GM20431 (cell line): ENCODE measurements around the gene PRRT1.
"Not testable (repeated sequence)": the region's sequence is repeated elsewhere in the genome, so short reads cannot be mapped to it uniquely, and the experiment has no call there.

ENCODE experiments used
- in situ Hi-C: fragments of 300-500 bp; cut with MseI, MboI; formaldehyde crosslinking; loops from one replicate; pipeline ENCODE4 v1.15.0; 2020; ENCODE audit warnings: low sequenced_read_pairs; ENCODE audit not compliant: unreplicated experiment

The PRRT1 gene

DNA sequence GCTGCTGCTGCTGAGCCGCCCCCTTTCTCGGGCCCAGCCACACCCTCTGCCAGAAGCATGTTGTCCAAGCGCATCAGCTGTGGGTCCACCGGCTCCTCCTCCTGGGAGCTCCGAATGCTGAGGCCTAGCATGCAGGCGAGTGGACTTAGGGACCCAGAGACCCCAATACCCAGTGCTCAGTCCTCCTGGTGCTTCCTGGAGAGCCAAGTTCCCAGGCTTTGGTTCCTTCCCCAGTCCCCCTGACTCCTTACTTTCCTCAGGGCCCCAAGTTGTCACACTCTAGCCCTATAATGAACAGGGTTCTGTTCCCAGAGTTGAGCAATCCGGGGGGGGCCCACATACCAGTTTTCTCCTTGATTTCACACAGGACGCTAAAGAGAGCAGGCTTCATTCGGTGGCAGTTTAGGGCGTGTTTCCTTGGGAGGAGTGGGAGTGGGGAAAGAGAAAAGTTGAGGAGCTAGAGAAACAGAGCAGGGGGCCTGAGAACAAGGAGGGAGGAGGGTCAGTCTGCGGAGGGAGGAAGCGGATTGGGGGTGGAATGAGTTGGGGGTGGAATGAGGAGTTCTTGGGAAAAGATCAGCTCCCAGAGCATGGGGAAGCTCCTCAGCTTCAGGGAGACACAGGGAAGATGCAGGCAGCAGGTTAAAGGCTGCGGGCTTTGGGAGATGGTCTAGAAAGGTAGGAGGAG, 36.8 kb upstream of the PRRT1 start:
- in situ Hi-C loops = no loop called here

DNA sequence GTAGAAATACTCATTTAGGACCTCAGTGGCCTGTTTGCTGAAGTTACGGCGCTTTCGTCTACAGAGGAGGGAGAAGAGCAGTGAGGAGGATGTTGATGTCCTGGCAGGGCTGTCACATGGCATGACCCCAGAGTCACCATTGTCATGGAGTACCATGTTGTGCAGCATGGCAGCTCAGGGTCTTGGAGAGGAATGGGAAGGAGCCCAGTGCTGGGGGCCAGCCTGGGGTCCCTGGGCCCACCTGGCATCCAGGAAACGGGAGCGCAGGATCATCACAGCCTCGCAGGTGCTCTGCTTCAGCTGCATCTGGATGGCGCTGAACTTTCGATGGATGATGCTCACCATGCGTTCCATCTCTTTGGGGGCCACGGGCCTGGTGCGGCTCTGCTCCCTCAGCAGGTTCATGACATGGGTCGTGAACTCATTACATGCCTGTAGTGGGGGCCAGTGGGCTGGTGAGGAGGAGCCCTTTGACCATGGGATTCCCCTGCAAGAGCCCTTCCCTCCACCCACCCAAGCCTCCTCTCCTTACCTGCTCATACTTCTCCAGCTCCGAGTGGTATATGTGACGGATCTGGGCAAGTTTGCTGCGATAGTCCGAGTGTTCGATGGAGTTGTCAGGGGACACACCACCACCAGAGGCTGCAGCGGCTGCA, 36.1 kb upstream of the PRRT1 start:
- in situ Hi-C loops = not testable (repeated sequence)

DNA sequence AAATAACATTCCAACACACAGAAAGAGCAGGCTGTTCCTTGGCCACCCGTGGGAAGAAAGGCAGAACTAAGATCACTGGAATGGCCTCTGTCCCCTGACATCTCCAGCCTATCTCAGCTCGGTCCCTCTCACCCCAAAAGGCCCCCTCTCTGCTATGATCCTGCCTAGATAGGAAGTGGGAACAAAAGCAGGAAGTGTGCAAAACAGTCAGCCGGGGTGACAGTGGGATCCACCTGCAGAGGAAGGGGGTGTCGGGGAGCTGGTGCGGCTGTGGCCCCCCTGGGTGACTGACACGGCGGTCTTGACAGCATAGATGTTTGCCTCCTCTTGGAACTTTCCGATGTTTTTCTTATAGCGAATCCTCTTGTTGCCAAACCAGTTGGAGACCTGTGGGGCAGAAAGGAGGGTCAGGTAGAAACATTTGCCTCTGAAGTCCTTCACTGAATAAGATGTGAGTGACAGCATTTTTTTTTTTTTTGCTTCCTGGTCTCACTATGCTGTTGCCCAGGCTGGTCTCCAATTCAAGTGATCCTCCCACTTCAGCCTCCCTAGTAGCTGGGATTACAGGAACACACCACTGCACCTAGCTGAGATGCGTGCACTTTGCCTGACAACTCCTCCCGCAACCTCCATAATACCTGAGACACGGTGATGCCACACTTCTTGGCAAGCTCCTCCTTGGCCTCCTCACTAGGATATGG, 35.4 kb upstream of the PRRT1 start:
- in situ Hi-C loops = no loop called here

DNA sequence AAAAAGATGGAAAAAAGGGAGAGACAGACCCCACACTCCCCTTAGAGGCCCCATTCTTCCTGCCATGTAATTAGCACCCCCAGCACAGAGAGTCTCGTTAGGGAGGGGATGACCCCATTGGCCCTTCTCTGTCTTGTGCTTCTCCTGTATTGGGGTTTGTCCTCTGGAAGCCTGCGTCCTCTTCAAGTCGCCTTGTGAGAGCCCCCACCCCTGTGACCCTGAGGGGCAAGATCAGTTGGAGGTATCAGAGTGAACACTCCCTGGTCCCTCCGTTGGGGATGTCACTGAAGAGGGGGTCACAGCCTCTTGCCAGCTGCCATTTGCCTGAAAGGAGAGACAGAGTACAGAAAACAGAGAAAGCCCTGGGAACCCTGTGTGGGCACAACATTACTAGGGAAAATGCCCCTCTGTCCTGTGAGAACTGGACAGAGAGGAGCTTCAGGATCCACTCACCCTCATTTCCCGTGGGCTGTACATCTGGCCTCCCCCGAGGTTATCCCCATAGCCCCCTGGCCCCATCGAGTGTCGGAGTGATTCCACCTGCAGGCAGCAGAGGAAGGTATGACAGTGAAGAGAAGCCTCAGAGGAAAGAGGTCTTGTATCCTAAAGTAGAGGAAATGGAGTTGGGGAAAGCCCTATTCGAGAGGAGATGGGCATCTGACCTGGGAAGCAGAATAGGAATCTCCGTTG, 34.6 kb upstream of the PRRT1 start:
- in situ Hi-C loops = not testable (repeated sequence)

DNA sequence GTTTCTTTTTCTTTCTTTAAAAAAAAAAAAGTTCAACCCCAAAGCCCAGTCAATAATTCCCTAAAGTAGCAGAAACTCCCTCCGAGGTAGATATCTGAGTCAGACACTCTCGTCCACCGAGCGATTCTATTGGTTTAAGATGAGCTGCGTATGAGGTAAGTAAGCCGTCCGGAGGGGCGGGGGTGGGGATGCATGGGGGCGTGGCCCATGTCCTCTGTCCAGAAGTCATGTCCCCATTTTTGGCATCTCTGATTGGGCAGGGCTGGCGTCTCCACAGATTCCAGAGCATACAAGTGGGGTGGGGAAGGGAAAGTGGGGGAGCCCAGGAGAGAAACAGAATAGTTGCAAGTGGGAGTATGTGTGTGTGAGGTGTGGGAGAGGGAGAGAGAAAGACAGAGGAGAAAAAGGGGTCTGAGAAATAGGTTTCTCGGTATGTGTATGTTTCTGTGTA, 34.0 kb upstream of the PRRT1 start:
- in situ Hi-C loops = not testable (repeated sequence)

DNA sequence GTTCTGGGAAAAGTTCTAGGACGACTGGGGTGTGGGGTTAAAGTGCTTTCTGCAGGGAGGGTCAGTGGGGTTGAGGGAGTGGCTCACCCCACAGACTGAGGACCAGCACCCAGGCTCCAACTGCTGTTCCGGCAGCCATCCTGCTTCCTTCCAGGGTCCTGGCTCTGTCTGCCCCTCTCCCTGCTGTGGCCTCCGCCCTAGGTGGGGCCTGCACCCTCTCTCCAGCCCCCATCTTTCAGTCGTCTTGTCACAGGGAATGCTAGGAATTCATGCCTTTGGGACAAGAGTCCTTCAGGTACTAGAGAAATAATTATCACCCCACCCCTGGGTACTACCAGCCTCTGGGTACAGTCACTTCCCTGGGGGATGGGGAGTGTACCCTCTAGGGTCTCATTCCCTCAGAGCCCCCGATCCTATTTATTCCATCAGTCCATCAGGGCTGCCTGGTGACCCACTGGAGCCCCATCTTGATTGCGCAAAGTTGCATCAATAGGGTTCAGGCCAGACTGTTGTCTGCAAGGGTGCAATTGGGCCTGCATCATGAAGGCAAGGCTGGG, 32.4 kb upstream of the PRRT1 start, which contains the start of gene AGER:
Gene AGER (minus strand): TSS at position 170 of the 557 bp plus-strand sequence. CDS start 31 bp downstream, at position 139.
- in situ Hi-C loops = no loop called here

DNA sequence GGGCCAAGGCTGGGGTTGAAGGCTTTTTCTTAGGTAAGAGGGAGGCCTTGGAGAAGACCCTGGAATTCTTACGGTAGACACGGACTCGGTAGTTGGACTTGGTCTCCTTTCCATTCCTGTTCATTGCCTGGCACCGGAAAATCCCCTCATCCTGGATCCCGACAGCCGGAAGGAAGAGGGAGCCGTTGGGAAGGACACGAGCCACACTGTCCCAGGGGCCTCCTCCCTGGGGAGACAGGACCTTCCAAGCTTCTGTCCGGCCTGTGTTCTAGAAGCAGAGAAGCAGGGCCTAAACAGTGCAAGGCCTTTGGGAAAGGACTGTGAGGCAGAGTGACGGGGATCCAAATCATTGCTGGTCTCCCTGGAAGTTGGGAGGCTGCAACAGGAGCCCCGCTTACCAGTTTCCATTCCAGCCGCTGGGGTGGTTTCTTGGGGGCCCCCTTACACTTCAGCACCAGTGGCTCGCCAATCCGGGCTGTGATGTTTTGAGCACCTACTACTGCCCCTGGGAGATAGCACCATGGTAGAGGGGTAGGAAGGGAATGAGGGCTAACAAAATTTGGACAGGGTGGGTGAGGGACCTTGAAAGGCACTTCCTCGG, 31.8 kb upstream of the PRRT1 start:
- in situ Hi-C loops = no loop called here

DNA sequence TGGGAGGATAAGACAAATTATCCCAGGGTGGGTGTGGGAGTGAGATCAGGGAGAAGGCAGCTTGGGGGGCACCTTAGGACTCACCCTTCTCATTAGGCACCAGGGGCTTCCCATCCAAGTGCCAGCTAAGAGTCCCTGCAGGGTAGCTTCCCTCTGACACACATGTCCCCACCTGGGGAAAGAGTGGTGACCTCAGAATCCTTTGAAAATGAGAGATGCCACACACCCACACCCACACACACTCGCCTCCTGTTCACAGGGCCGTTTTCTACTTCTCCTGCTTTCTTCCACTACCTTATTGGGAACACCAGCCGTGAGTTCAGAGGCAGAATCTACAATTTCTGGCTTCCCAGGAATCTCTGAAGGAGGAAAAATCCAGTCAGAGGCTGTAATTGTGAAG, 31.3 kb upstream of the PRRT1 start:
- in situ Hi-C loops = no loop called here

DNA sequence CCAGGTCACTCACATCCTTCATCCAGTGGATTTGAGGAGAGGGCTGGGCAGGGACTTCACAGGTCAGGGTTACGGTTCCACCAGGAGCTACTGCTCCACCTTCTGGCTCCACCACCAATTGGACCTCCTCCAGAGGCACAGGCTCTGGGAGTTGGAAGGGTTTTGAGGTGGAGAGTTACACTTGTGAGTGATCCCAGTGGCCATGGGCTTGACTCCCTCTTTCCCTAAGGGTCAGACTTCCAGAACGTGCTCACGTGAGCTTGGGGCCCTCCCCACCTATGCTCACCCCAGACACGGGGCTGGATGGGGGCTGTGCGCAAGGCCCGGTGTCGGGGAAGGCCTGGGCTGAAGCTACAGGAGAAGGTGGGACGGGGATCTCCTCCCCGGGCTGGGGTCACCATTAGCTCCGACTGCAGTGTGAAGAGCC, 30.8 kb upstream of the PRRT1 start:
- in situ Hi-C loops = no loop called here

DNA sequence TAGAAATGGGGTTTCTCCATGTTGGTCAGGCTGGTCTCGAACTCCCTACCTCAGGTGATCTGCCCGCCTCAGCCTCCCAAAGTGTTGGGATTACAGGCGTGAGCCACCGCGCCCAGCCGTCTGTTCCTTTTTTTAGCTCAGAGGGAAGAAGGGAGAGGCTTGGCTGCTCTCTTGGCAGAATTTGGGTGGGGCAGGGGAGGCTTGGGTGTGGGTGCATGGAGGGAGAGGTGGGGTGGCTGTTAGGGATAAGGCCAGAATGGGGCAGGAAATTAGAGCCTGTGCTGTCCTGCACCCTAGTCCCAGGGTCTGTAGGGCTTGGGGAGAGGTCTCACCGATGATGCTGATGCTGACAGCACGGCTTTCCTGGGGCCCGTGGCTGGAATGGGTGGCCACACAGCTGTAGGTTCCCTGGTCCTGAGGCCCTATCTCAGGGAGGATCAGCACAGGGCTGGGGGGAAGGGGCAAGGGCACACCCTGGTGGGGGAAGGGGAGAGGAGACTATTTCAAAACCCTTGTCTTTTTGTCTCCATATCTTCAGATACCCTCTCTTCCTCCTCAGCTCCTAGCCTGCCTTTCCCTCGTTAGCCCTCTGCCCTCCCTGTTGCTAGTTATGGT, 30.3 kb upstream of the PRRT1 start:
- in situ Hi-C loops = no loop called here

DNA sequence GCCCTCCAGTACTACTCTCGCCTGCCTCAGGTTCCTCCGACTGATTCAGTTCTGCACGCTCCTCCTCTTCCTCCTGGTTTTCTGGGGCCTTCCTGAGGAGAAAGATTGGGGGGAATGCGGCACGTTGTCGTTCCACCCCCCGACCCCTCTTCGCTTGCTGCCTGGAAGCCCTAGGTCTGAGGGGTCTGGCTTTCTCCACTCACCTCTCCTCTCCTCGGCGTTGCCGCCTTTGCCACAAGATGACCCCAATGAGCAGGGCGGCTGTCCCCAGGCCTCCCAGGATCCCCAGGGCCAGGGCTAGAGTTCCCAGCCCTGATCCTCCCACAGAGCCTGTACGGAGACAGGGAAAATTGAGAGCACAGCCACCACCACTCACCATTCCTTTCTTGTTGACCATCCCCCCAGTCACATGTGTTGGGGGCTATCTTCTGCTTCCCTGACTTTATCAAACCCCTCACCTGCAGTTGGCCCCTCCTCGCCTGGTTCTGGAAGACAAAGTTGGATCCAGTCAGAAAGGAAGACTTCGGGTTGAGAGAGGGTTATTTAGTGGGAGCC, 29.5 kb upstream of the PRRT1 start:
- in situ Hi-C loops = no loop called here

DNA sequence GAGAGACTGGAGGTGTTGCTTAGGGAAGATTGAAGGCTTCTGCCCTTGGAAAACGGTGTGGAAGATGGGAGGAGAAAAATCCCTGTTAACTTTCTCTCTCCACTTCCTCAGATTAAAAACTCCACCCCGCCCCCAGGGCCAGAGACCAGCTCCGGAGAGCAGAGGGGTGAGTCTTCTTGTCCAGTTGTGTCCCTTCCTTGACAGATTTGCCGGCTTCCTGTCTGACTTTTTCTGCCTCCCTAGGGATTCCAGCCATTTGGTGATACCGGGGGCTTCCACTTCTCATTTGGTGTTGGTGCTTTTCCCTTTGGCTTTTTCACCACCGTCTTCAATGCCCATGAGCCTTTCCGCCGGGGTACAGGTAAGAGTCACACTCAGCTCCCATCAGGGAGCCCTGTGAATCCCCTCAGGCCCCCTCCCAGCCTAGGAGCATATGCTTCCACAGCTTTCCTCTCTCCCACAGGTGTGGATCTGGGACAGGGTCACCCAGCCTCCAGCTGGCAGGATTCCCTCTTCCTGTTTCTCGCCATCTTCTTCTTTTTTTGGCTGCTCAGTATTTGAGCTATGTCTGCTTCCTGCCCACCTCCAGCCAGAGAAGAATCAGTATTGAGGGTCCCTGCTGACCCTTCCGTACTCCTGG, 28.1 kb upstream of the PRRT1 start:
- in situ Hi-C loops = no loop called here

DNA sequence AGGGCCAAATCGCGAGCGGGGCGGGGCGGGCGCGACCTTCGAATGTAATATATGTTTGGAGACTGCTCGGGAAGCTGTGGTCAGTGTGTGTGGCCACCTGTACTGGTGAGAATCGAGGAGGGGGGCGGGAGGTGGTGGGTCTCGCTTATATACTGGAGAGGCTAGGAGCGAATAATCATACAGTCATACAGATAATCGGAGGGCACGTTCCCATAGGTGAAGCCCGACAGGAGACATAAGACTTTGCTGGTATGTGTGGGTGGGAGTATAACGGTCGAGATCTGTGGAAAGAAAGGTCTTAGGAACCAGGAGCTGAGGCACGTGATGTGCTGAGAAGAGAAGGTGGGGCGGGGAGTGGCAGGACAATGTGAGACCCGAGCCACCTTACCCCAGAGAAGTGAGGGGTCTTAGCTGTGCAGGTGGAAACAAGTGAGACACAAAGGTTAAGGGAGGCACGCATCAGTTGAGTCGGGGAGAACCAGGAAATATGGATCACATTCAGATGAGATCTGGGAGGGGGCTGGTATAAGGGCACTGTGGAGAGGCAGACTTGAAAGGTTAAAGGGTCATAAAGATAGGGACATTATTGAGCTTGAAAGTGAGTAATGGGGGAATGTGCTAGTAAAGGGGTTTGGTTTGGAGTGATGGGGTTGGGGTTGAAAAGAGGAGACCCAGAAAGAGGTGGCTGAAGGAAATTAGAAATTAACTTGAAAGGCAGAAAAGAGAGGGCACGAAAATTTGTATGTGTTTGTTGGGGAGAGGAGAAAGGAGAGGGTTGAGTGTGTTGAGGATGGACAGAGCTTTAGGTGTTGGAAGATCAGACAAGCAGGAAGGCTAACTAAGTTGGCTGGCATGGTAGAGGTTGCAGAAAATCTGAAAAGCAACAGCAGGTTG, 27.1 kb upstream of the PRRT1 start:
- in situ Hi-C loops = no loop called here

DNA sequence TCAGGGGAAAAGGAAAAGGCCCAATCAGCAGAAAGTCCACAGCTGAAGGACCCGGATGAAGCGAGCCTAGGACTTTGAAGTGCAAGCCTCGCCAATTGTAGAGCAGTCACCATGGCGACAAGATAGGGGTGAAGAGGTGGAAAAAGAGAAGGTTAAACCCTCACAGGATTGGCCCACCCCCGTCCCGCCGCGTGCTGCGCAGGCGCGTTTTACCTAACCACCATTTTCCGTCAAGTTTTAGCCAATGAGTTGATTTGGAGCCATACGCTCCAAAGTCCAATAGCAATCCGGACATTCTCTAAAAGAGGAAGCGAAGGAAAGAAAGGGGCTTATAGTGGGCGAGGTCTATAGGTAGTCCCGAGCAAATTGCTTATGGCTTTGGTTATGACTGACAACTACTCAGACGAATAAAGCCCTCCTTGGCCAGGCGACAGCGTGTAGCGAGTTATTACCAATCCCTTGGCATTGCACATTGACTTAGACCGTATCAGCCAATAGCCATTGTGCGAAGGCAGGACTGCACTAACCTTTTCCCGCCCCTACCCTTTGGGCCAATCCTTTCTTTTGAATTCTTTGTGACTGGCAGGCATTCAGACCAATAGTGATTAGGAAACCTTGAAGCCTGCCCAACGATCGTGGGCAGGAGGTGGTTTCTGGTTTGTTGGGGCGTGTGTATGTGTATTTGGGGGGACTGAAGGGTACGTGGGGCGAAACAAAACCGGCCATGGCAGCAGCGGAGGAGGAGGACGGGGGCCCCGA, 26.2 kb upstream of the PRRT1 start, which contains the start of gene RNF5:
Gene RNF5 (plus strand): TSS at position 618 of the 759 bp plus-strand sequence. CDS start 107 bp downstream, at position 725.
- in situ Hi-C loops = no loop called here

DNA sequence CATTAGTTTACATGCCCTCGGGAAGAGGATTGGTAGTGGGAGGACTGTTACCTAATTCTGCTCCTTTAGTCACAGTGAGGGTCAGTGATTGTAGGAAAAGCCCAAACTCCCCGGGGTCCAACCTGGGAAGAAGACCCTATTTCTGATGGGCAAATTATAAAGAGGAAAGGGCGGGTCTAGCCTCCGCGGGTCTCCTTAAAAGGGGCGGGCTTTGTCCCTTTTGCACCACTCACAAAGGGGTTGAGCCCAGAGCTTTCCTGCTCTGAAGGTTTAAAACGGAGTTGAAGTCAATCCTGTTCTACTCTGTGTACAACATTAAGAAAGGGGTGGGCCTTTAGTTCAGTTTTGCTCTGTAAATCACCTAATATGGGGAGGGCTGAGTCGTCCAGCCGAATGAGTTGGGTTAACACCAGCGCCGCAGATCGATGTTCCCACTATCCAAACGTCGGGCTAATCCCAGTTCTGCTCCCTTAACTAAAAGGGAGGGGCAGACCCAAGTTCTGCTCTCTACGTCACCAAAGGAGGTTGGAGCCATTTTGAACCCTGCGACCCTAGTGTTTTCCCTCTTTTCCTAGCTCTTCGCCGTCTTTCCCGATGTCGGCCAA, 25.5 kb upstream of the PRRT1 start:
- in situ Hi-C loops = no loop called here

DNA sequence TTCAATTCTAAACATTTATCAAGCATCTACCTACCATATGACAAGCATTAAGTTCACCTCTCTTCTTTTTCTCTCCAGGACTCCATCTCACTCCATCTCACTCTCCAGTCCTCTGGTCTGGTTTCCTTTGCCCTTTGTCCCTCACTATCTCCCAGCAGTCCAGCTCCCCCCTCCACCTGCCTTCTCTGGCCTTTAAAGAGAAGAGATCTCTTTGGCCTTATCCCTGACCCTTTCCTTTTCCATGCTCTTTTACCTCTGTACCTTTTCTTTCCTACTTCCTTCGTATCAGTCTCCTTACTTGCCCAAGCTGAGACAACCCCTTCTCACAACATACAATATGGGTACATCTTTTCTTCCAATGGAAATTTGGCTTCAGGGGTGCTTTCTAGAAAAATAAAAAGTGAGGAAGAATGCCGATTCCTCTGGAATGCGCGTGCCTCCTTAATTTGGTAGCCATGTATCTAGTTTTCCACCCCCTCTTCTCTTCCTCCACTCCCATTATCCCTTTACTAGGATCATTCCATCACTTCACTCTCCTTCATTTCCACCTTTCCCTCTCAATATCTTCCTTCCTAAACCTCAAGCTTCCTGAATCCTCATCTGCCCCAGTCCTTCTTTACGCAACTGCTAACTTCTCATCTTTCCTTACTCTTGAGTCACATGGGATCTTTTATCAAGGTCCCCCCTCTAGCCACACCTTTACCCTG, 24.9 kb upstream of the PRRT1 start:
- in situ Hi-C loops = no loop called here
